Caco-2 (cell line): ENCODE measurements around the gene MEIOB. TPM values are rescaled to one million over a fixed set of nuclear protein-coding genes. Genes with fewer than 3 reads are reported as not detected.
A peak's percentile ranks its signal among the peaks of the same experiment; 100 is the strongest.
"Not testable (repeated sequence)": the region's sequence is repeated elsewhere in the genome, so short reads cannot be mapped to it uniquely, and the experiment has no call there.

Experiments used
- BruUV-seq: library from RNA; stranded (reverse); fragments of 400-500 nt; replicated peaks from 2 replicates; lab custom pipeline; 2021; lab: Mats Ljungman, UMichigan
- CTCF ChIA-PET: fragments of 300-600 bp; sonication (Branson Sonifier 250); formaldehyde crosslinking; loops from one replicate; lab custom pipeline; 2022; ENCODE audit warnings: antibody characterized with exemption; lab: Charles Lee
- POLR2A ChIA-PET: fragments of 300-600 bp; sonication (Branson Sonifier 250); formaldehyde crosslinking; loops from one replicate; lab custom pipeline; 2022; ENCODE audit warnings: antibody characterized with exemption; lab: Charles Lee
- DNase-seq, 2 experiments: peaks; one replicate each; pipeline versions ENCODE4 v3.0.0 to v3.0.0-alpha.2; 2020 to 2022
- H3K27me3 ChIP-seq: replicated peaks from 2 replicates; pipeline ENCODE4 v1.6.0; 2011; ENCODE audit warnings: low read length; ENCODE audit not compliant: control insufficient read depth, insufficient read depth
- H3K36me3 ChIP-seq: 2 replicates; pipeline ENCODE4 v1.5.1; 2011; ENCODE audit warnings: low read length; ENCODE audit not compliant: control insufficient read depth, insufficient read depth
- H3K4me1 ChIP-seq: fragments of 250-450 bp; sonication (Bioruptor Pico); 2 replicates; pipeline ENCODE4 v1.5.1; 2020; ENCODE audit warnings: mild to moderate bottlenecking
- H3K4me3 ChIP-seq: 2 replicates; pipeline ENCODE4 v1.5.1; 2011; ENCODE audit warnings: low read depth, mild to moderate bottlenecking, control low read depth, low read length
- H3K9me3 ChIP-seq: fragments of 250-450 bp; sonication (Bioruptor Pico); 2 replicates; pipeline ENCODE4 v1.5.1; 2020; ENCODE audit warnings: mild to moderate bottlenecking, moderate library complexity
- H3K27ac Mint-ChIP-seq: one replicate; pipeline ENCODE4 v1.8.0; 2022; ENCODE audit warnings: mixed read lengths; ENCODE audit not compliant: unreplicated experiment
- H3K27me3 Mint-ChIP-seq: one replicate; pipeline ENCODE4 v1.8.0; 2022; ENCODE audit warnings: mixed read lengths; ENCODE audit not compliant: insufficient read depth, unreplicated experiment
- H3K36me3 Mint-ChIP-seq: one replicate; pipeline ENCODE4 v1.8.0; 2022; ENCODE audit warnings: mild to moderate bottlenecking, mixed read lengths; ENCODE audit not compliant: insufficient read depth, unreplicated experiment
- H3K4me1 Mint-ChIP-seq: one replicate; pipeline ENCODE4 v1.8.0; 2022; ENCODE audit warnings: low read depth, mixed read lengths; ENCODE audit not compliant: unreplicated experiment
- H3K4me3 Mint-ChIP-seq: one replicate; pipeline ENCODE4 v1.8.0; 2022; ENCODE audit warnings: mild to moderate bottlenecking, moderate library complexity, mixed read lengths; ENCODE audit not compliant: unreplicated experiment
- H3K9me3 Mint-ChIP-seq: one replicate; pipeline ENCODE4 v1.8.0; 2022; ENCODE audit warnings: mixed read lengths; ENCODE audit not compliant: unreplicated experiment
- CTCF ChIP-seq, 2 experiments: fragments of 200-600 bp in 1 of 2; IDR thresholded peaks; 1 replicate in 1 of 2; 2 replicates in 1 of 2; pipeline versions ENCODE4 v1.5.1 to v1.8.0; 2011 to 2022; ENCODE audit warnings: antibody characterized with exemption in 1 of 2, control low read depth in 1 of 2, inconsistent platforms in 1 of 2, low read depth in 1 of 2, low read length in 1 of 2, mild to moderate bottlenecking in 1 of 2, moderate library complexity in 1 of 2; ENCODE audit not compliant: insufficient read depth in 1 of 2, severe bottlenecking in 1 of 2, unreplicated experiment in 1 of 2
- intact Hi-C: fragments of 100-400 bp; cut with micrococcal nuclease; formaldehyde crosslinking; loops from one replicate; pipeline ENCODE4 v1.10.0; 2022; ENCODE audit not compliant: unreplicated experiment
- total RNA-seq: library from RNA; stranded (reverse); gene quantifications from 2 replicates; pipeline ENCODE4 v1.2.3, GENCODE V29; 2022

The MEIOB gene
- total RNA-seq, 1 experiment from 2014 or later, result not detected

GRCh38 chr16:1899641-1900451, 27.9 kb upstream of the MEIOB start:
- Histone ChIP-seq H3K4me1 (no peaks in the 10 kb centered on the region), H3K9me3 (no peaks in the 10 kb centered on the region), H3K36me3 (no peaks in the 10 kb centered on the region), H3K27me3 (no peaks in the 10 kb centered on the region), H3K4me3 (no peak overlapping the region)
- no TSS peak for BruUV-seq
- ChIA-PET CTCF (no interaction called here), POLR2A (no interaction called here)
- intact Hi-C loops, result no loop called here
- DNase-seq, result no peak
- Mint-ChIP-seq H3K36me3 (peaks cover 6% of the 10 kb centered on the region), H3K9me3 (no peaks in the 10 kb centered on the region), H3K4me3 (peak overlapping the region; percentile 22), H3K27ac (no peak overlapping the region), H3K4me1 (no peaks in the 10 kb centered on the region), H3K27me3 (no peaks in the 10 kb centered on the region)
- no peak for TF ChIP-seq CTCF (IDR thresholded peaks at IDR 0.05; ENCODE audit: insufficient read depth in 1 of 2, low read depth in 1 of 2, low read length in 1 of 2, severe bottlenecking in 1 of 2, unreplicated experiment in 1 of 2)

- H3K27me3 ChIP-seq, H3K36me3 ChIP-seq, H3K27ac Mint-ChIP-seq, BruUV-seq, intact Hi-C loops, H3K4me3 ChIP-seq, POLR2A ChIA-PET, DNase-seq, H3K4me1 ChIP-seq, H3K9me3 ChIP-seq, H3K4me3 Mint-ChIP-seq, H3K4me1 Mint-ChIP-seq, H3K36me3 Mint-ChIP-seq, H3K27me3 Mint-ChIP-seq, H3K9me3 Mint-ChIP-seq: not testable (repeated sequence)
- CTCF ChIA-PET, result interaction anchor here (0.6 kb wide), 1 partner anchor 404 kb away, joined by 3 read pairs; the partner anchor contains the start of gene TELO2
Observed at GRCh38 chr16:1897692-1898091, 25.7 kb upstream of the MEIOB start.

GRCh38 chr16:1895949-1896675, 24.1 kb upstream of the MEIOB start:
- no peaks in the 10 kb centered on the region for H3K9me3 ChIP-seq
- DNase-seq, result no peak
- no peaks in the 10 kb centered on the region for H3K4me1 ChIP-seq
- ChIA-PET POLR2A (no interaction called here), CTCF (no interaction called here)
- no peak for TF ChIP-seq CTCF (IDR thresholded peaks at IDR 0.05; ENCODE audit: insufficient read depth in 1 of 2, low read depth in 1 of 2, low read length in 1 of 2, severe bottlenecking in 1 of 2, unreplicated experiment in 1 of 2)
- no peak overlapping the region for H3K4me3 ChIP-seq
- H3K27ac Mint-ChIP-seq, result no peak overlapping the region
- peaks cover 6% of the 10 kb centered on the region for H3K36me3 Mint-ChIP-seq
- no peaks in the 10 kb centered on the region for H3K27me3 Mint-ChIP-seq
- intact Hi-C loops, result no loop called here
- H3K27me3 ChIP-seq, result no peaks in the 10 kb centered on the region
- H3K36me3 ChIP-seq, result no peaks in the 10 kb centered on the region
- BruUV-seq, result no TSS peak
- no peaks in the 10 kb centered on the region for H3K9me3 Mint-ChIP-seq
- no peaks in the 10 kb centered on the region for H3K4me1 Mint-ChIP-seq
- no peak overlapping the region for H3K4me3 Mint-ChIP-seq
